ENCODE results near the gene EFCAB9.

The EFCAB9 gene

GRCh38 chr5:172164769-172165212, 29.2 kb upstream of the EFCAB9 start:
- TF ChIP-seq, protein P1, sequence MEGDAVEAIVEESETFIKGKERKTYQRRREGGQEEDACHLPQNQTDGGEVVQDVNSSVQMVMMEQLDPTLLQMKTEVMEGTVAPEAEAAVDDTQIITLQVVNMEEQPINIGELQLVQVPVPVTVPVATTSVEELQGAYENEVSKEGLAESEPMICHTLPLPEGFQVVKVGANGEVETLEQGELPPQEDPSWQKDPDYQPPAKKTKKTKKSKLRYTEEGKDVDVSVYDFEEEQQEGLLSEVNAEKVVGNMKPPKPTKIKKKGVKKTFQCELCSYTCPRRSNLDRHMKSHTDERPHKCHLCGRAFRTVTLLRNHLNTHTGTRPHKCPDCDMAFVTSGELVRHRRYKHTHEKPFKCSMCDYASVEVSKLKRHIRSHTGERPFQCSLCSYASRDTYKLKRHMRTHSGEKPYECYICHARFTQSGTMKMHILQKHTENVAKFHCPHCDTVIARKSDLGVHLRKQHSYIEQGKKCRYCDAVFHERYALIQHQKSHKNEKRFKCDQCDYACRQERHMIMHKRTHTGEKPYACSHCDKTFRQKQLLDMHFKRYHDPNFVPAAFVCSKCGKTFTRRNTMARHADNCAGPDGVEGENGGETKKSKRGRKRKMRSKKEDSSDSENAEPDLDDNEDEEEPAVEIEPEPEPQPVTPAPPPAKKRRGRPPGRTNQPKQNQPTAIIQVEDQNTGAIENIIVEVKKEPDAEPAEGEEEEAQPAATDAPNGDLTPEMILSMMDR (IDR thresholded peaks at IDR 0.05; ENCODE audit: control insufficient read depth, insufficient read depth, low read depth, low read length, missing control alignments), result no peak
- no peak for DNase-seq (ENCODE audit: low read depth)
- H3K4me3 ChIP-seq (ENCODE audit: control insufficient read depth, low read depth, low read length), result no peak overlapping the region

DNA sequence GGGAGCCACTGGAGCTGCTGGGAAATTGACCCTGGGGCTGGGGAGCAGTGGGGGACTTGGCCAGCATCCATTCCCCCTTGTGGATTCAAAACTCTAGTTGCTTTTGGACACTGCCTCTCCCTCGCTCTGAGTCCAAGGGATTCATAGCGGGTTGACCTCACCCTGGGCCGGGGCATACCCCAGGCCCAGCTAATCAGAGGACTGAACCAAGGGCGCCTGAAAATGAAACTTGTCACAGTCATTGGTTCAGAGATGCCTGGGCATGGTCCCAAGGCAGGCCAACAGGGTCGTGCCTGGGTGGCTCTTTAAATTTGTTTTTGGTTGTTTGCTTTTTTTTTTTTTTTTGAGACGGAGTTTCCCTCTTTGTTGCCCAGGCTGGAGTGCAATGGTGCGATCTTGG, 28.5 kb upstream of the EFCAB9 start:
- H3K4me3 ChIP-seq (ENCODE audit: control insufficient read depth, low read depth, low read length), result no peak overlapping the region
- TF ChIP-seq, protein P1 (IDR thresholded peaks at IDR 0.05; ENCODE audit: control insufficient read depth, insufficient read depth, low read depth, low read length, missing control alignments), result no peak
- no peak for DNase-seq (ENCODE audit: low read depth)

- no peak overlapping the region for H3K4me3 ChIP-seq (ENCODE audit: control insufficient read depth, low read depth, low read length)
- TF ChIP-seq, protein P1 (IDR thresholded peaks at IDR 0.05; ENCODE audit: control insufficient read depth, insufficient read depth, low read depth, low read length, missing control alignments), result no peak
- DNase-seq (ENCODE audit: low read depth), result no peak
Observed at GRCh38 chr5:172166030-172166826, 27.7 kb upstream of the EFCAB9 start.

DNA sequence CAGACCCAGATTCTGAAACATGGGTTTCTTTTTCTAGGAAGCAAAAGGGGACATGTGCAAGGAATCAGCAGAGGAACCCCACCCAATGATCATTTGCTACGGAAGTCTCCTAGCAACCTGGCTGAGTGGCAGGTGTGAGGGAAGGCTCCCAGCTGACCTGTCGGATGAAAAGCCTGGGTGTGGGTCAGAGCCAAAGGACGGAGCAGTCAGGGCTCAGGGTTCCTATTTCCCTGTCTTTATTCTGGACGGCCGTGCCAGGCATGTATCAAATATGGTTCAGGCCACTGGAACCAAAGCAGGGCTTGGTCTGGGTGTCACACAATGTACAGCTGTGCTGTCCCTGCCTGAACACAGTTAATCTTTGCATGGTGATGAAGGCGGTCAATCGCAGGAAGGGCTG, 26.1 kb upstream of the EFCAB9 start:
- TF ChIP-seq, protein P1 (IDR thresholded peaks at IDR 0.05; ENCODE audit: control insufficient read depth, insufficient read depth, low read depth, low read length, missing control alignments), result no peak
- DNase-seq (ENCODE audit: low read depth), result no peak
- H3K4me3 ChIP-seq (ENCODE audit: control insufficient read depth, low read depth, low read length), result no peak overlapping the region

DNA sequence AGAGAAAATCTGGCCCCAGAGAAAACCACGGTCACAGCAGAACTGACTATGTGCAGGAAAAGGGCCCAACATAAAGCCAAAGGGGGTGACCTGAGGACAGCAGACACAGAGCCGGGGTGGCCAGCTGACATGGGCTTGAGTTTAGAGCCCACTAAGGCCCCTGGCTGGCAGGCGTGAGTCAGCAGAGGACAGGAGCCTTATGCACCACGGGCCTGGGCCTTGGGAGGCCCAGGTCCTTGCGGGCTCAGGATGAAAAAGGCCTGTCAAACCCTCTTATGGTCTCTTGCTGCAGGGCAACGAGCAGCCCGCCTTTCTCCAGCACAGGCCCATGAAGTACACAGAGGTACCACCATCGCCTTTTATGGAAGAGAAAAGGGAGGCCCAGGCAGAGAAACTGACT, 25.7 kb upstream of the EFCAB9 start:
- H3K4me3 ChIP-seq (ENCODE audit: control insufficient read depth, low read depth, low read length), result no peak overlapping the region
- TF ChIP-seq, protein P1 (IDR thresholded peaks at IDR 0.05; ENCODE audit: control insufficient read depth, insufficient read depth, low read depth, low read length, missing control alignments), result no peak
- DNase-seq (ENCODE audit: low read depth), result no peak

DNA sequence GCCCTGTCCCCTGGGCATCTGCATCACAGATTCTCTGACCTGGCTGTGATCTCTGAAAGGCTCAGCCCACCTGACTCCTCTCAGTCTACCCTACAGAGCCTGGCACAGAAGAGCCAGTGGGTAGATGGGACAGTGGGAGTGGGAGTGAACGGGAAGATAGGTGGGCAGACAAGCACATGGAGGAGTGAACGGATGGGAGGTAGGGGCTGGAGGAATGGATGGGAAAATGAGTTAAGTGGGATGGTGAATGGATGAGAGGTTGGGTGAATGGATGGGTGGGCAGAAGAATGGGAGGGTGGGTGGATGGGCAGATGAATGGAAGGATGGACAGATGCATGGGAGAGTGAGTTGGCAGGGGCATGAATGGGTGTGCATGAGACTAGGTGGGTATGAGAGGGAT, 24.8 kb upstream of the EFCAB9 start:
- TF ChIP-seq, protein P1 (IDR thresholded peaks at IDR 0.05; ENCODE audit: control insufficient read depth, insufficient read depth, low read depth, low read length, missing control alignments), result no peak
- no peak for DNase-seq (ENCODE audit: low read depth)
- H3K4me3 ChIP-seq (ENCODE audit: control insufficient read depth, low read depth, low read length), result no peak overlapping the region

All from AG09309 (cell line).